NB4 (cell line): ENCODE measurements around the gene DRC3.

ENCODE experiments used
- CTCF ChIP-seq: IDR thresholded peaks from one replicate; pipeline ENCODE4 v1.5.1; 2012; ENCODE audit warnings: low read depth, low read length
- POLR2A ChIP-seq: IDR thresholded peaks from 2 replicates; pipeline ENCODE4 v1.6.1; 2011; ENCODE audit warnings: mild to moderate bottlenecking; ENCODE audit not compliant: insufficient read length; ENCODE audit errors: extremely low read depth

- no peak for TF ChIP-seq CTCF
- no peak for TF ChIP-seq POLR2A
Observed at GRCh38 chr17:17930674-17931073, 42.0 kb upstream of the DRC3 start.
